ENCODE measurements around the gene EMC8.

- TF ChIP-seq CTCF (conservative IDR thresholded peaks at IDR 0.05 in 1 of 2, IDR thresholded peaks at IDR 0.05 in 1 of 2; ENCODE audit: extremely low read depth in 1 of 2, insufficient read depth in 1 of 2, low read depth in 1 of 2, low read length in 2 of 2) (no peak), EZH2 (IDR thresholded peaks at IDR 0.05; ENCODE audit: borderline replicate concordance, low read length) (no peak)
Measured at GRCh38 chr16:85749771-85750145, 49.6 kb downstream of the EMC8 start.

Measured in mammary epithelial cell (primary cell).